ENCODE measurements around the gene KCNJ10.

KCNJ10 gene

GRCh38 chr1:160105155-160105554, 35.2 kb upstream of the KCNJ10 start:
- no peaks in the 10 kb centered on the region for H3K9me3 ChIP-seq (ENCODE audit: severe bottlenecking)
- no peak overlapping the region for H3K4me3 ChIP-seq (ENCODE audit: severe bottlenecking)
- no peak for ATAC-seq (ENCODE audit: low read depth)
- no peak for TF ChIP-seq CTCF (IDR thresholded peaks at IDR 0.05; ENCODE audit: poor library complexity, severe bottlenecking)
- no peak overlapping the region for H3K27ac ChIP-seq (ENCODE audit: poor library complexity, severe bottlenecking)
- H3K27me3 ChIP-seq (ENCODE audit: insufficient read depth, poor library complexity, severe bottlenecking) = no peaks in the 10 kb centered on the region
- DNase-seq (ENCODE audit: low spot score) = no peak
- H3K36me3 ChIP-seq (ENCODE audit: low read depth) = no peaks in the 10 kb centered on the region
- no peaks in the 10 kb centered on the region for H3K4me1 ChIP-seq (ENCODE audit: insufficient read depth, poor library complexity, severe bottlenecking)

- ATAC-seq (ENCODE audit: low read depth) = no peak
These were observed 34.5 kb upstream of the KCNJ10 start for GRCh38 chr1:160104486-160104885.

GRCh38 chr1:160103658-160104408, 33.9 kb upstream of the KCNJ10 start:
- Histone ChIP-seq H3K4me1 (ENCODE audit: insufficient read depth, poor library complexity, severe bottlenecking) (no peaks in the 10 kb centered on the region), H3K27me3 (ENCODE audit: insufficient read depth, poor library complexity, severe bottlenecking) (no peaks in the 10 kb centered on the region), H3K27ac (ENCODE audit: poor library complexity, severe bottlenecking) (no peak overlapping the region), H3K36me3 (ENCODE audit: low read depth) (no peaks in the 10 kb centered on the region), H3K4me3 (ENCODE audit: severe bottlenecking) (no peak overlapping the region), H3K9me3 (ENCODE audit: severe bottlenecking) (no peaks in the 10 kb centered on the region)
- no peak for ATAC-seq (ENCODE audit: low read depth)
- TF ChIP-seq CTCF (IDR thresholded peaks at IDR 0.05; ENCODE audit: poor library complexity, severe bottlenecking) = no peak
- DNase-seq (ENCODE audit: low spot score) = no peak

More at GRCh38 chr1:160104486-160104885, 34.5 kb upstream of the KCNJ10 start:
- no peaks in the 10 kb centered on the region for H3K4me1 ChIP-seq (ENCODE audit: insufficient read depth, poor library complexity, severe bottlenecking)
- H3K27me3 ChIP-seq (ENCODE audit: insufficient read depth, poor library complexity, severe bottlenecking) = no peaks in the 10 kb centered on the region
- no peak for DNase-seq (ENCODE audit: low spot score)
- no peak overlapping the region for H3K27ac ChIP-seq (ENCODE audit: poor library complexity, severe bottlenecking)
- no peak overlapping the region for H3K4me3 ChIP-seq (ENCODE audit: severe bottlenecking)
- no peak for TF ChIP-seq CTCF (IDR thresholded peaks at IDR 0.05; ENCODE audit: poor library complexity, severe bottlenecking)
- no peaks in the 10 kb centered on the region for H3K36me3 ChIP-seq (ENCODE audit: low read depth)
- no peaks in the 10 kb centered on the region for H3K9me3 ChIP-seq (ENCODE audit: severe bottlenecking)

GRCh38 chr1:160101717-160102522, 32.0 kb upstream of the KCNJ10 start:
- no peak for DNase-seq (ENCODE audit: low spot score)
- TF ChIP-seq CTCF (IDR thresholded peaks at IDR 0.05; ENCODE audit: poor library complexity, severe bottlenecking) = no peak
- Histone ChIP-seq H3K9me3 (ENCODE audit: severe bottlenecking) (no peaks in the 10 kb centered on the region), H3K4me1 (ENCODE audit: insufficient read depth, poor library complexity, severe bottlenecking) (peaks cover 7% of the 10 kb centered on the region), H3K27me3 (ENCODE audit: insufficient read depth, poor library complexity, severe bottlenecking) (no peaks in the 10 kb centered on the region), H3K36me3 (ENCODE audit: low read depth) (no peaks in the 10 kb centered on the region), H3K4me3 (ENCODE audit: severe bottlenecking) (no peak overlapping the region), H3K27ac (ENCODE audit: poor library complexity, severe bottlenecking) (no peak overlapping the region)
- ATAC-seq (ENCODE audit: low read depth) = no peak

All from RWPE2 (cell line).